ENCODE measurements around the gene JUND.
A peak's percentile ranks its signal among the peaks of the same experiment; 100 is the strongest.

DNA sequence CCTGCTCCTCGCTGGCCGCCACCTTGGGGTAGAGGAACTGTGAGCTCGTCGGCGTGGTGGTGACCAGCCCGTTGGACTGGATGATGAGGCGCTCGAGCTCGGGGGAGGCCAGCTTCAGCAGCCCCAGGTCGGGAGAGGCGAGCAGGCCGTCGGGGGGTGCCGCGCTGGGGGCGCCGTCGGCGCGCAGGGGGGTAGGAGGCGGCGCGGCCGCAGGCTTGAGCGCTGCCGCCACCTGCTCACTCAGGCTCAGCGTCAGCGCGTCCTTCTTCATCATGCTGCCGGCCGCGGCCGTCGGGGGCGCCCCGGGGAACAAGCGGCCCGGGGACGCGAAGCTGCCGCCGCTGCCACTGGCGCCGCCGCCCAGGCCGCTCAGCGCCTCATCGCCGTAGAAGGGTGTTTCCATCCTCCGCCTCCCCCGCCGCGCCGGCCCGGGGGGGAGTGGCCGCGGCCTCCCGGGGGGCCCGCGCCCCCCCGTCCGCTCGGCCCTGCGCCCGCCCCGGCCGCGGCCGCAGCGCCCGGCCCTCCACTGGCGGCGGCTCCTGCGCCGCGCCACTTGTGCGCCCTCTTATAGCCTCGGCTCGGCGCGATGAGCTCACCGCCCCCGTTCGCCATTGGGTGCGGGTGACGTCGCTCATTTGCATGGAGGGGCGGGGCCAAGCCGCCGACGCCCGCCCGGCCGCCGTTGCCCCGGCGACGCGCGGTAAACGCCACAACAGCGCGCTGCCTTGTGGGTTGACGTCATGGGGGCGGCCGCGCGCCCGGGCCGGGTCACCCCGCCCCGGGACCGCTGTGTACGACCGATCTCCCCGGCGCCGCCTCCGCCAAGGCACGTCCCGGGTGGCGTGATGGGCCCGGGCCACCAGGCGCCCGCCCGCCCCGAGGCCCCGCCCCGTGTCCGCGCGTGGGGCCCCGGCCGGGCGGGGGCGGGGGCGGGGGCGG, at the start of gene JUND:
- TF ChIP-seq JUND (IDR thresholded peaks at IDR 0.05) = no peak
- TF ChIP-seq, protein P1, sequence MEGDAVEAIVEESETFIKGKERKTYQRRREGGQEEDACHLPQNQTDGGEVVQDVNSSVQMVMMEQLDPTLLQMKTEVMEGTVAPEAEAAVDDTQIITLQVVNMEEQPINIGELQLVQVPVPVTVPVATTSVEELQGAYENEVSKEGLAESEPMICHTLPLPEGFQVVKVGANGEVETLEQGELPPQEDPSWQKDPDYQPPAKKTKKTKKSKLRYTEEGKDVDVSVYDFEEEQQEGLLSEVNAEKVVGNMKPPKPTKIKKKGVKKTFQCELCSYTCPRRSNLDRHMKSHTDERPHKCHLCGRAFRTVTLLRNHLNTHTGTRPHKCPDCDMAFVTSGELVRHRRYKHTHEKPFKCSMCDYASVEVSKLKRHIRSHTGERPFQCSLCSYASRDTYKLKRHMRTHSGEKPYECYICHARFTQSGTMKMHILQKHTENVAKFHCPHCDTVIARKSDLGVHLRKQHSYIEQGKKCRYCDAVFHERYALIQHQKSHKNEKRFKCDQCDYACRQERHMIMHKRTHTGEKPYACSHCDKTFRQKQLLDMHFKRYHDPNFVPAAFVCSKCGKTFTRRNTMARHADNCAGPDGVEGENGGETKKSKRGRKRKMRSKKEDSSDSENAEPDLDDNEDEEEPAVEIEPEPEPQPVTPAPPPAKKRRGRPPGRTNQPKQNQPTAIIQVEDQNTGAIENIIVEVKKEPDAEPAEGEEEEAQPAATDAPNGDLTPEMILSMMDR (IDR thresholded peaks at IDR 0.05; ENCODE audit: low read depth, low read length, missing input control) = peak; percentile 14
- TF ChIP-seq, protein P2, sequence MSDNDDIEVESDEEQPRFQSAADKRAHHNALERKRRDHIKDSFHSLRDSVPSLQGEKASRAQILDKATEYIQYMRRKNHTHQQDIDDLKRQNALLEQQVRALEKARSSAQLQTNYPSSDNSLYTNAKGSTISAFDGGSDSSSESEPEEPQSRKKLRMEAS (IDR thresholded peaks at IDR 0.05) = no peak
- TF ChIP-seq YY1 (IDR thresholded peaks at IDR 0.05) = no peak
- TF ChIP-seq RXRA (IDR thresholded peaks at IDR 0.05) = no peak
- TF ChIP-seq RAD21 (IDR thresholded peaks at IDR 0.05) = no peak
- no peak for TF ChIP-seq TAF1 (conservative IDR thresholded peaks at IDR 0.05)
- no peak for TF ChIP-seq EGR1 (IDR thresholded peaks at IDR 0.05; ENCODE audit: low read depth in 2 of 2)
- TF ChIP-seq SP1 (IDR thresholded peaks at IDR 0.05) = no peak
